Activated CD4-positive, alpha-beta T cell treated with anti-CD3 and anti-CD28 coated beads for 24 hours (primary cell): ENCODE measurements around the gene WDR46.

ENCODE experiments used
- DNase-seq, 2 donors: peaks; one replicate each; pipeline ENCODE4 v3.0.0-alpha.2; 2020; ENCODE audit warnings: low read depth in 2 of 2

The WDR46 gene

GRCh38 chr6:33288921-33289783, at the start of gene WDR46, which contains the start of gene PFDN6:
WDR46 (minus strand) TSS chr6:33289239; CDS start chr6:33289170, 69 bp downstream.
PFDN6 (plus strand) TSS chr6:33289601; CDS start chr6:33289857, 256 bp downstream.
- peak; percentile 60 to 70 for DNase-seq

- no peak for DNase-seq
Observed at GRCh38 chr6:33336495-33336894, 47.5 kb upstream of the WDR46 start.

- DNase-seq = no peak
Observed at GRCh38 chr6:33335916-33336315, 46.9 kb upstream of the WDR46 start.

GRCh38 chr6:33333666-33334065, 44.6 kb upstream of the WDR46 start:
- DNase-seq = no peak

GRCh38 chr6:33330736-33331135, 41.7 kb upstream of the WDR46 start:
- no peak for DNase-seq

GRCh38 chr6:33329058-33329457, 40.0 kb upstream of the WDR46 start:
- DNase-seq = no peak

GRCh38 chr6:33324125-33324524, 35.1 kb upstream of the WDR46 start:
- no peak for DNase-seq

- no peak for DNase-seq
Observed at GRCh38 chr6:33323623-33323948, 34.5 kb upstream of the WDR46 start.

- no peak for DNase-seq
Observed at GRCh38 chr6:33321227-33321626, 32.2 kb upstream of the WDR46 start.

- DNase-seq = no peak
Observed at GRCh38 chr6:33320315-33321181, 31.5 kb upstream of the WDR46 start.

- DNase-seq = no peak
Observed at GRCh38 chr6:33319939-33320314, 30.9 kb upstream of the WDR46 start.

- no peak for DNase-seq
Observed at GRCh38 chr6:33318426-33319073, 29.5 kb upstream of the WDR46 start.

- DNase-seq = peak; percentile 95 to 96
Observed at GRCh38 chr6:33317669-33318425, 28.8 kb upstream of the WDR46 start, which contains the start of gene ZBTB22. ZBTB22 (minus strand) TSS chr6:33317744; CDS start chr6:33316916, 828 bp downstream.

GRCh38 chr6:33317419-33317668, 28.3 kb upstream of the WDR46 start:
- peak in 1 of 2 donors; percentile 54 for DNase-seq

GRCh38 chr6:33316603-33317418, 27.8 kb upstream of the WDR46 start:
- DNase-seq = no peak

GRCh38 chr6:33315793-33316602, 27.0 kb upstream of the WDR46 start:
- DNase-seq = no peak

- DNase-seq = no peak
Observed at GRCh38 chr6:33314943-33315792, 26.1 kb upstream of the WDR46 start.

- peak; percentile 29 to 39 for DNase-seq
Observed at GRCh38 chr6:33314515-33314942, 25.5 kb upstream of the WDR46 start.
